ENCODE measurements around the gene SETBP1.

SETBP1 gene

DNA sequence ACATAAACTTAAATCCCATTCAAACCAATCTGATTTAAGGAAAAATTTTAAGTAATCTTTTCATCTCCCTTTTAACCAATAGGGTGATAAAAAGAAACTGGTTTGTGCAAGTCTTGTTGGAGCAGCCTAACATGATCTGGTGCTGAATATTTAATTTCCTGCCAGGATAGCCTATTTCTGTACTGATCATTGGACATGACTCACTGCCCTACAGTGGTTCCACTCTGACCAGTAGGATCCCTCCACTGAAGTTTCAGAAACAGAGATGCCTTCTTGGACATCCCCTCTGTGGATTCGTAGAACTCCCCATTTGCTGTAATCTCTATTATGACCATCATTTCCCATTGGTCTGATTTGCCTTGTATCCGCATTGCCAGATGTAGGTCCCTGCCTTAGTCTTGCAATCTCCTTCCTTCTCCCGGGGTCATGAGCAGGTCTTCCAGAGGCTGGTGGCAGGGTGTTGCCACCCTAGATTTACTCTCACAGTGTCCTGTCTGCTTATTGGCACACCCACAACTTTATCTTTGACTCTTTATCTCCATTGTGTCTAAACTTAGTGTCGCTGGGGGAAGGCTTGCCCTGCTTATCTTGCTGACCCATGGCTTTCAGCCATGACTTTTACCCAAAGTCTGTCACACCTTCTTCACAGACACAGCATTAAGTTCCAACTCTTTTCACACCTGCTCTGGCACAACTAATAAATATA lies 12.3 kb upstream of the SETBP1 start:
- TF ChIP-seq, protein P1, sequence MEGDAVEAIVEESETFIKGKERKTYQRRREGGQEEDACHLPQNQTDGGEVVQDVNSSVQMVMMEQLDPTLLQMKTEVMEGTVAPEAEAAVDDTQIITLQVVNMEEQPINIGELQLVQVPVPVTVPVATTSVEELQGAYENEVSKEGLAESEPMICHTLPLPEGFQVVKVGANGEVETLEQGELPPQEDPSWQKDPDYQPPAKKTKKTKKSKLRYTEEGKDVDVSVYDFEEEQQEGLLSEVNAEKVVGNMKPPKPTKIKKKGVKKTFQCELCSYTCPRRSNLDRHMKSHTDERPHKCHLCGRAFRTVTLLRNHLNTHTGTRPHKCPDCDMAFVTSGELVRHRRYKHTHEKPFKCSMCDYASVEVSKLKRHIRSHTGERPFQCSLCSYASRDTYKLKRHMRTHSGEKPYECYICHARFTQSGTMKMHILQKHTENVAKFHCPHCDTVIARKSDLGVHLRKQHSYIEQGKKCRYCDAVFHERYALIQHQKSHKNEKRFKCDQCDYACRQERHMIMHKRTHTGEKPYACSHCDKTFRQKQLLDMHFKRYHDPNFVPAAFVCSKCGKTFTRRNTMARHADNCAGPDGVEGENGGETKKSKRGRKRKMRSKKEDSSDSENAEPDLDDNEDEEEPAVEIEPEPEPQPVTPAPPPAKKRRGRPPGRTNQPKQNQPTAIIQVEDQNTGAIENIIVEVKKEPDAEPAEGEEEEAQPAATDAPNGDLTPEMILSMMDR (conservative IDR thresholded peaks at IDR 0.05) = no peak
- no peak overlapping the region for H3K27ac ChIP-seq

GRCh38 chr18:44671914-44672313 lies 8.8 kb upstream of the SETBP1 start:
- no peak overlapping the region for H3K27ac ChIP-seq
- TF ChIP-seq, protein P1 (conservative IDR thresholded peaks at IDR 0.05) = no peak

- TF ChIP-seq, protein P1 (conservative IDR thresholded peaks at IDR 0.05) = no peak
- H3K27ac ChIP-seq = no peak overlapping the region
Measured at GRCh38 chr18:44672506-44672905, 8.2 kb upstream of the SETBP1 start.

- no peak overlapping the region for H3K27ac ChIP-seq
- TF ChIP-seq, protein P1 (conservative IDR thresholded peaks at IDR 0.05) = no peak
Measured at GRCh38 chr18:44673256-44673880, 7.3 kb upstream of the SETBP1 start.

- H3K27ac ChIP-seq = no peak overlapping the region
- TF ChIP-seq, protein P1 (conservative IDR thresholded peaks at IDR 0.05) = no peak
Measured at GRCh38 chr18:44677933-44678332, 2.8 kb upstream of the SETBP1 start.

- peak overlapping the region; percentile 96 for H3K27ac ChIP-seq
- TF ChIP-seq, protein P1 (conservative IDR thresholded peaks at IDR 0.05) = no peak
Measured at GRCh38 chr18:44678725-44679055, 2.0 kb upstream of the SETBP1 start.

DNA sequence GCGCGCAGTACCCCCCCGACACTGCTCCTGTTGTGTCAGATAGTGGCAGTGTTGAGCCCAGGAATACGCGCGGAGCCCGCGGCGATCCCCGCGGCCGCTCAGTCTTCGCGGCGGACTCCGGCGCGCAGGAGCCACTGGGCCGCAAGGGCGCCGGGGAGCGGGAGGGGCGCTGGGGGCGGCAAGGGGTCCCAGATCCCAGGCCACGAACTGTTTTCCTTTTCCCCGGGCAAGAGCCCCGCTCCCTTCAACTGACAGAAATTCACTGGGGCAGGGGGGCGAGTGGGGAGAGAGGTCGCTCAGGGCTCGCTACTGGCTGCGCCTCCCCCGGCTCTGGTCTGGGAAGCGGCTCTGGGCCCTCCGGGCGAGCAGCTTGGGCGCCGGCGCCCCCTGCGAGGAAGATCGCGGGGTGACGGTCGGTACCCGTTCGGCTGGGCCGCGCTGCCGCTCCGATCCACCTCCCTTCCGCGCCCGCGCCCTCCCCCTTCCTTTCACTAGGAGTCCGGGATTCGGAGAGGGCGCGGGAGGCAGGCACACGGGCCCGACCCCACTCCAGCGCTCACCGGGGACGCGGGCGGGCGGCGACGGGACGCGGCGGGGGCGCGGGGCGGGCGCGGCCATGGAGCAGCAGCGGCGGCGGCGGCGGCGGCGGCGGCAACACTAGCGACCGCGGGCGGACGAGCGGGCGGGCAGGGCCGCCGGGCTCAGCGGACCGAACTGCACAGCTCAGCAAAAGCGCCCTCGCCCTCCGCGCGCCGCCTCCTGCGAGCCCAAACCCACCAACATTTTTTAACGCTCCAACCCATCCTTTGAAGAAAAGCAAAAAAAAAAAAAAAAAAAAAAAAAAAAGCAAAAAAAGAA lies 1.4 kb upstream of the SETBP1 start:
- TF ChIP-seq, protein P1 (conservative IDR thresholded peaks at IDR 0.05) = peak; percentile 82
- H3K27ac ChIP-seq = peak overlapping the region; percentile 96
